Loucy (cell line): Measurements from ENCODE around the gene VSTM2B.

Experiments used
- CTCF ChIP-seq: fragments of 200-600 bp; sonication (generic); conservative IDR thresholded peaks from 2 replicates; pipeline ENCODE4 v1.5.1; 2014; ENCODE audit warnings: mild to moderate bottlenecking, antibody characterized with exemption, low read length
- EZH2phosphoT487 ChIP-seq: fragments of 200-600 bp; IDR thresholded peaks from 2 replicates; pipeline ENCODE4 v1.6.1; 2018; ENCODE audit warnings: antibody characterized with exemption, mild to moderate bottlenecking, moderate library complexity, borderline replicate concordance

- TF ChIP-seq EZH2phosphoT487 (no peak), CTCF (no peak)
Measured at GRCh38 chr19:29583196-29583999, 57.6 kb downstream of the VSTM2B start.
